Keratinocyte (primary cell): ENCODE measurements around the gene FUT4. TPM values are rescaled to one million over a fixed set of nuclear protein-coding genes. Genes with fewer than 3 reads are reported as not detected.
"Not testable (repeated sequence)": the region's sequence is repeated elsewhere in the genome, so short reads cannot be mapped to it uniquely, and the experiment has no call there.

Experiments used
- DNase-seq: peaks from one replicate; pipeline ENCODE4 v3.0.0-alpha.2; 2011; ENCODE audit warnings: low read depth, missing footprints, low spot score
- FAIRE-seq: peaks from 2 replicates; lab custom pipeline; 2011; peaks lifted over from hg19 to GRCh38; lab: Jason Lieb, UNC
- H2AFZ ChIP-seq: 2 replicates; pipeline ENCODE4 v1.6.0; 2012; ENCODE audit warnings: low read length, control low read depth, inconsistent platforms; ENCODE audit not compliant: control insufficient read depth
- H3K27ac ChIP-seq: 2 replicates; pipeline ENCODE4 v1.5.1; 2011; ENCODE audit warnings: low read length; ENCODE audit not compliant: control insufficient read depth, insufficient read depth
- H3K27me3 ChIP-seq: 3 replicates; pipeline ENCODE4 v1.6.0; 2011; ENCODE audit warnings: low read length; ENCODE audit not compliant: control insufficient read depth, insufficient read depth; ENCODE audit errors: extremely low read depth
- H3K36me3 ChIP-seq, 2 experiments: 2 replicates in 1 of 2; 3 replicates in 1 of 2; pipeline ENCODE4 v1.5.1; 2011; ENCODE audit warnings: low read length in 2 of 2, mild to moderate bottlenecking in 1 of 2; ENCODE audit not compliant: control insufficient read depth in 2 of 2, insufficient read depth in 2 of 2; ENCODE audit errors: extremely low read depth in 1 of 2
- H3K4me1 ChIP-seq: 3 replicates; pipeline ENCODE4 v1.5.1; 2011; ENCODE audit warnings: low read length; ENCODE audit not compliant: control insufficient read depth, insufficient read depth; ENCODE audit errors: extremely low read depth
- H3K4me2 ChIP-seq: 3 replicates; pipeline ENCODE4 v1.6.0; 2011; ENCODE audit warnings: low read depth, low read length; ENCODE audit not compliant: control insufficient read depth, insufficient read depth; ENCODE audit errors: extremely low read depth
- H3K4me3 ChIP-seq, 3 experiments: fragments of 200-600 bp in 1 of 3; sonication (generic) in 1 of 3; 2 replicates in 2 of 3; 3 replicates in 1 of 3; pipeline ENCODE4 v1.5.1; 2011 to 2016; ENCODE audit warnings: low read length in 3 of 3, mild to moderate bottlenecking in 3 of 3, control low read depth in 2 of 3, inconsistent platforms in 1 of 3, low read depth in 1 of 3, mixed read lengths in 1 of 3, mixed run types in 1 of 3, moderate library complexity in 1 of 3; ENCODE audit not compliant: control insufficient read depth in 2 of 3, insufficient read depth in 2 of 3; ENCODE audit errors: extremely low read depth in 1 of 3
- H3K79me2 ChIP-seq: 2 replicates; pipeline ENCODE4 v1.6.0; 2012; ENCODE audit warnings: low read length; ENCODE audit not compliant: control insufficient read depth, insufficient read depth
- H3K9ac ChIP-seq: 3 replicates; pipeline ENCODE4 v1.6.0; 2011; ENCODE audit warnings: low read length; ENCODE audit not compliant: control insufficient read depth, insufficient read depth; ENCODE audit errors: extremely low read depth
- H3K9me1 ChIP-seq: 3 replicates; pipeline ENCODE4 v1.6.0; 2011; ENCODE audit warnings: low read length; ENCODE audit not compliant: control insufficient read depth, insufficient read depth; ENCODE audit errors: extremely low read depth
- H3K9me3 ChIP-seq: 2 replicates; pipeline ENCODE4 v1.5.1; 2012; ENCODE audit warnings: low read depth, low read length; ENCODE audit not compliant: control insufficient read depth
- H4K20me1 ChIP-seq: 3 replicates; pipeline ENCODE4 v1.6.0; 2011; ENCODE audit warnings: low read length; ENCODE audit not compliant: control insufficient read depth, insufficient read depth; ENCODE audit errors: extremely low read depth
- EZH2 ChIP-seq: IDR thresholded peaks from one replicate; pipeline ENCODE4 v1.6.1; 2012; ENCODE audit warnings: inconsistent platforms, mild to moderate bottlenecking, low read length, moderate library complexity
- dilution Hi-C: fragments of 300-500 bp; cut with MboI; formaldehyde crosslinking; loops from one replicate; pipeline ENCODE4 v1.7.0; 2020; ENCODE audit warnings: low sequenced_read_pairs; ENCODE audit not compliant: extremely low pct_ligation_motif_present
- polyA plus RNA-seq, 5 experiments: library from polyadenylated mRNA; depleted of rRNA in 3 of 5; stranded (reverse) in 3 of 5; stranded (forward) in 1 of 5; unstranded in 1 of 5; fragments of >200 nt; gene quantifications; 1 replicate in 1 of 5; 2 replicates in 3 of 5; 3 replicates in 1 of 5; pipeline versions ENCODE4 v1.2.1 to v1.2.3, GENCODE V29; 2011 to 2012; ENCODE audit warnings: missing spikeins in 2 of 5, low read depth in 1 of 5, low replicate concordance in 1 of 5
- TF ChIP-seq, protein P1 (sequence below), 3 experiments: IDR thresholded peaks in 1 of 3; conservative IDR thresholded peaks in 1 of 3; optimal IDR thresholded peaks in 1 of 3; 2 replicates in 2 of 3; 3 replicates in 1 of 3; pipeline versions ENCODE3 to v1.5.1; 2011; ENCODE audit warnings: low read length in 3 of 3, mild to moderate bottlenecking in 3 of 3, moderate library complexity in 2 of 3, control low read depth in 1 of 3, inconsistent platforms in 1 of 3; ENCODE audit not compliant: insufficient read depth in 2 of 3; ENCODE audit errors: extremely low read depth in 1 of 3

The FUT4 gene
- polyA plus RNA-seq, 1 donor (not counting 4 experiments of a cell fraction or from before 2014, with no cell fraction given) = 0.39 TPM

DNA sequence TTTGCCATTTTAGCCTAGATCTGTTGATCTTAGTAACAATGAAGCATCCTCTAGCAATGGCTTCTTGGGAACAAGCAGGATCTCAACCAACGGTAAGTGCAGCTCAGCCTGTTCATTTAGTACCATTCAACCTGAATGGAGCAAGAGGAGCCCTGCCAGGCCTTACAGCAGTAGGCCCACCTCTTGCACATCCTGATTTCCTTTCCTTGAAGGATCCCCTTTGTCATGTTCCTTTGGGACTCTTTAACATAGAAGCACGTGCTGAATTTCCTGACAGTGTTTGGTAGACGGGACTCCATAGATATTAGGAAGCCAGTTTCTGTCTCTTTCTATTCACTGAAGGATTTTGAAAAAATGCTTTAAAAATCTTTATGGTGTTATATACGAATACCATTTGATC lies 25.0 kb downstream of the FUT4 start:
- FAIRE-seq (no peak), DNase-seq (no peak)
- no peaks in the 10 kb centered on the region for H3K36me3 ChIP-seq
- no peak for TF ChIP-seq EZH2
- TF ChIP-seq, protein P1, sequence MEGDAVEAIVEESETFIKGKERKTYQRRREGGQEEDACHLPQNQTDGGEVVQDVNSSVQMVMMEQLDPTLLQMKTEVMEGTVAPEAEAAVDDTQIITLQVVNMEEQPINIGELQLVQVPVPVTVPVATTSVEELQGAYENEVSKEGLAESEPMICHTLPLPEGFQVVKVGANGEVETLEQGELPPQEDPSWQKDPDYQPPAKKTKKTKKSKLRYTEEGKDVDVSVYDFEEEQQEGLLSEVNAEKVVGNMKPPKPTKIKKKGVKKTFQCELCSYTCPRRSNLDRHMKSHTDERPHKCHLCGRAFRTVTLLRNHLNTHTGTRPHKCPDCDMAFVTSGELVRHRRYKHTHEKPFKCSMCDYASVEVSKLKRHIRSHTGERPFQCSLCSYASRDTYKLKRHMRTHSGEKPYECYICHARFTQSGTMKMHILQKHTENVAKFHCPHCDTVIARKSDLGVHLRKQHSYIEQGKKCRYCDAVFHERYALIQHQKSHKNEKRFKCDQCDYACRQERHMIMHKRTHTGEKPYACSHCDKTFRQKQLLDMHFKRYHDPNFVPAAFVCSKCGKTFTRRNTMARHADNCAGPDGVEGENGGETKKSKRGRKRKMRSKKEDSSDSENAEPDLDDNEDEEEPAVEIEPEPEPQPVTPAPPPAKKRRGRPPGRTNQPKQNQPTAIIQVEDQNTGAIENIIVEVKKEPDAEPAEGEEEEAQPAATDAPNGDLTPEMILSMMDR (optimal IDR thresholded peaks at IDR 0.05 in 1 of 3, IDR thresholded peaks at IDR 0.05 in 1 of 3, conservative IDR thresholded peaks at IDR 0.05 in 1 of 3; ENCODE audit: extremely low read depth in 1 of 3, insufficient read depth in 2 of 3, low read length in 3 of 3) = no peak
- H2AFZ ChIP-seq = no peak overlapping the region
- no peaks in the 10 kb centered on the region for H3K27me3 ChIP-seq
- no peak overlapping the region for H3K4me3 ChIP-seq
- H3K9ac ChIP-seq = no peak overlapping the region
- no peak overlapping the region for H3K4me2 ChIP-seq
- H3K9me3 ChIP-seq = no peaks in the 10 kb centered on the region
- peaks cover 5% of the 10 kb centered on the region for H3K4me1 ChIP-seq
- H3K27ac ChIP-seq = no peak overlapping the region
- no peaks in the 10 kb centered on the region for H4K20me1 ChIP-seq
- dilution Hi-C loops = no loop called here
- no peaks in the 10 kb centered on the region for H3K9me1 ChIP-seq
- H3K79me2 ChIP-seq = no peaks in the 10 kb centered on the region

DNA sequence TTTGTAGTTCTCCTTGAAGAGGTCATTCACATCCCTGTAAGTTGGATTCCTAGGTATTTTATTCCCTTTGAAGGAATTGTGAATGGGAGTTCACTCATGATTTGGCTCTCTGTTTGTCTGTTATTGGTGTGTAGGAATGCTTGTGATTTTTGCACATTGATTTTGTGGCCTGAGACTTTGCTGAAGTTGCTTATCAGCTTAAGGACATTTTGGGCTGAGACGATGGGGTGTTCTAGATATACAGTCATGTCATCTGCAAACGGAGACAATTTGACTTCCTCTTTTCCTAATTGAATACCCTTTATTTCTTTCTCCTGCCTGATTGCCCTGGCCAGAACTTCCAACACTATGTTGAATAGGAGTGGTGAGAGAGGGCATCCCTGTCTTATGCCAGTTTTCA lies 29.3 kb downstream of the FUT4 start:
- H3K27ac ChIP-seq, H3K36me3 ChIP-seq, dilution Hi-C loops, DNase-seq, H4K20me1 ChIP-seq, H3K9ac ChIP-seq, H3K4me1 ChIP-seq, H3K4me2 ChIP-seq, FAIRE-seq, H3K9me3 ChIP-seq, H3K79me2 ChIP-seq, H3K9me1 ChIP-seq, H3K4me3 ChIP-seq, H2AFZ ChIP-seq, H3K27me3 ChIP-seq: not testable (repeated sequence)
